CD4-positive, alpha-beta T cell treated with Interleukin-2 at 100 ng/mL for 4 hours (primary cell): Measurements from ENCODE around the gene BTBD16.

Experiments used
- DNase-seq: peaks from one replicate; pipeline ENCODE4 v3.0.0-alpha.2; 2020; ENCODE audit warnings: low spot score

BTBD16 gene

DNA sequence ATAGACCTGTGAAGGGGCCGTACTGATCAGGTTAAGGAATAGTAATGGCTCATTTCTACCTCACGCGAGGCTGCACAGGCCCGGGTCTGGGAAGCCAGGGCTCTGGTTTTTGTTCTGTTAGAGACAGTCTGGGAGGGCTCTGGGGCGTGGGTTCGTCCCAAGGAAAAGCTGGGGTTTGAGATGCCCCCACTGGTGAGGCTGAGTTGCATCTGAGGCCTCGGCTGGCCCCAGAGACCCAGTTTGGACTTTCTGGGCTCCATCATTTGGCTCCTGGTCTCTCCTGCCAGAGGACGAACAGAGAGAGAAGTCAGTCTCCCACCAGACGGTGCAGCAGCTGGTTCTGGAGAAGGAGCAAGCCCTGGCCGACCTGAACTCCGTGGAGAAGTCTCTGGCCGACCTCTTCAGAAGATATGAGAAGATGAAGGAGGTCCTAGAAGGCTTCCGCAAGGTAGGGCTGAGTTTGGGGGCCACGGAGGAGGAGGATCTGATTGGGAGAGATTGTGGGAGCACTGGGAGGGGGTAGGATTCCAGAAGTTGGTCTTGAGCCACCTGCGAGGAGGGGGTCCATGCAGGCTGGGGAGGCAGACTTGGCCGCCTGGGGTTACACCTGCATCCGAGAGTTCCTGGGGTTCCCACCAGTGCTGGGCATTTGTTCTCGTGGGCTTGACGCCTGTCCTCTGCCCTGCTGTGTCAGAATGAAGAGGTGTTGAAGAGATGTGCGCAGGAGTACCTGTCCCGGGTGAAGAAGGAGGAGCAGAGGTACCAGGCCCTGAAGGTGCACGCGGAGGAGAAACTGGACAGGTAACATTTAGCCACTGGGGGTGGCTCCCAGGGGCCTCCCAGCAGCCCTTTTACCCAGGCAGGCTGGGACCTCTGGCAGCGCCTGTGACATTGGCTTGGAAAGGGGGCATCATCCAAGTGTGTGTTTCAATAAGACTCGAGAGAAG, 22.5 kb upstream of the BTBD16 start:
- DNase-seq = no peak

DNA sequence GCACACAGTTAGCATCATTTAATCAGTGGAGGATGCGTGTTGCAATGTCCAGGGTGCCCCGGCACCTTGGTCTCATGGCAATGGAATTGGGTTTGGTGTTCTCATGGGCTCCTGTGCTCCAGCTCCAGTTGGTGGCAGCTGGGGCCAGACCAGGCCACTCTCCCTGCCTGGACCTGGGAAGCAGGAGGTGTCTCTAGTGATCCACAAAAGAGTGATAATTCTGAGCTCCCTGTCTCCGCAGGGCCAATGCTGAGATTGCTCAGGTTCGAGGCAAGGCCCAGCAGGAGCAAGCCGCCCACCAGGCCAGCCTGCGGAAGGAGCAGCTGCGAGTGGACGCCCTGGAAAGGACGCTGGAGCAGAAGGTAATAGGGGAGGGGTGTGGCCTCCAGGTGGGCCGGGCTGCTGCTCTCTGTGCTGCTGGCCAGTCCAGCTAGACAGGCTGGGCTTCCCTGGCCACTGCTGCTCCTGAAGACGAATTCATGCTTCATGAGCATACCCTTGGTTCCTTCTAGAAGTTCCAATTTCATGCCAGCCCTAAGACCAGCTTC, 21.7 kb upstream of the BTBD16 start:
- no peak for DNase-seq

DNA sequence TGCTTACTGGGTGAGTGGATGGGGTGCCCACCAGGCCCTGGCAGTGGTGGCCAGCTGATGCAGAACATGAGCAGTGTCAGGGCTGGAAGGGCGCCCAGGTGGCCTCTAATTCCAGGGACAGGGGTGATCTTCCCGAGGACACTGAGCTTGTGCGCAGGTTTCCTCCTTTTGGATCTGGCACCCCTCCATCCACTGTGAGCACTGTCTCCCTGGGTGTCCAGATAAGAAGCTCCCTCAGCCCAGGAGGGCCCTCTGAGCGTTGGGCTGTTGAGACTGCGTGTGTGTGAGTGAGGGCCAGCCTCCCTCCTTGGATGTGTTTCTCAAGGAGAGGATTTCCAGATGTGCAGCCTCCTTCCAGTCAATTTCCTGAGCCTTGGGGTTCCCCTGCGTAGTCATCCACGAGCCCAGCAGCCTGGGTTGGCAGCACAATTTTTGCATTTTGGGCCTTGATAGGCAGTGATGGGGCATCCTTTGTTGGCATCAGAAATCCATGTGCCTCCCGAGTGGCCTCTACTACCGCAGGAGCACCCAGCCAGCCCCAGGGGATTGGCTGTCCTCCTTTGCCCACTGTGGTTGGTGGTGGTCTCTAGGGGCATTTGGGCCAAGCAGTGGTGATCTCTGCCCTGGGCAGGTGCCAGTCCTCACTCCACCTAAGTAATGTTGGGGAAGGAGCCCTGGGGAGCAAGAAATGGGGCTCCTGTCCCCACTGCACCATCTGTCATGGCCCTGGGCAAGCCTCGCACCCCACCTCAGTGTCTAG, 20.9 kb upstream of the BTBD16 start:
- no peak for DNase-seq

DNA sequence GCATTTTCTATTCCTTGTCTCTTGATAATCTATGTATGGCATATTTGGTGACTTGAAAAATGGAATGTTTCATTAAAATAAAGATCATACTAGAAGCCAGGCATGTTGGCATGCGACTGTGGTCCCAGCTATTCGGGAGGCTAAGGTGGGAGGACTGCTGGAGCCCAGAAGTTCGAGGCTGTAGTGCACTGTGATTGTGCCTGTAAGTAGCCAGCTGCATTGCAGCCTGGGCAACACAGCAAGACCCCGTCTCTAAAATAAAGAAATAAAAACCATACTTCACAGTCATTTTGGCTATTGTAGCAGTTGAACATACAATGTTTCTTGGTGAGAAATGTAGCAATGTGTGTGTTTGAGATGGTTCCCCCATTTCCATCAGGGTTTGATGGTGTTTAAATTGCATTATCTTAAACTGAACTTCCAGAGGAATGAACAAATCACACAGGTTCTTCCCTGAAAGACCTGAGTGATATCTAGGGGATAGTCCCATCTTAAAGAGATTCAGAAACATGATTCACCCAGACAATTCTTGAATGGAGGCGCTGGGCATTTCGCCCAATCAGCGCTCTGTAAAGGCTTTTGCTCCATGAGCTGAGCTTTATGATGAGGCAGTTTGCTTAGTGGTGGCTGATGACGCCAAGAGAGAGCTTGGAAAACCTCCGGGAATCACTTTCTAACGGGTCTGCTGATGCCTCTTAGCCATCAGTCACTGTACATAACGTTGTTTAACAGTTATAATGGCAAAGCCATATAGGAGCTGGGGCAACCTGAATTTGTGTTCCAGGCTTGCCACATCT, 19.4 kb upstream of the BTBD16 start:
- no peak for DNase-seq

- DNase-seq = no peak
Measured at GRCh38 chr10:122252805-122253204, 18.3 kb upstream of the BTBD16 start.

DNA sequence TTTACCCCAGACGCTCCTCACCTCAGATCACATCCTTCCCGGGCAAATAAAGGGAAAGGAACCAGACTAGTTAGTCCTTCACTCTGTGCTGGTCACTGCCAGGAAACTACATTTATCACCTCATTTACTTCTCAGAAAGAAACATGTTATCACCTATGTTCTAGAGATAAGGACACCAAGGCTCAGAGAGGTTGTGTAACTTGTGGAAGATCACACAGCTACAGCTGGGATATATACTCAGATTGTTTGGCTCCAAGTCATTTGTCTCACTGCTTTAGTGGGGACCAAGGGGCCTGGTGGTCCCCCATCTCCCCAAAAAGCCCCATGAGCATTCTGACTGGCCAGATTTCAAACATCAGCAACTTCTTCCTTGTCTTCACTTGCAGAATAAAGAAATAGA, 17.5 kb upstream of the BTBD16 start:
- no peak for DNase-seq

DNA sequence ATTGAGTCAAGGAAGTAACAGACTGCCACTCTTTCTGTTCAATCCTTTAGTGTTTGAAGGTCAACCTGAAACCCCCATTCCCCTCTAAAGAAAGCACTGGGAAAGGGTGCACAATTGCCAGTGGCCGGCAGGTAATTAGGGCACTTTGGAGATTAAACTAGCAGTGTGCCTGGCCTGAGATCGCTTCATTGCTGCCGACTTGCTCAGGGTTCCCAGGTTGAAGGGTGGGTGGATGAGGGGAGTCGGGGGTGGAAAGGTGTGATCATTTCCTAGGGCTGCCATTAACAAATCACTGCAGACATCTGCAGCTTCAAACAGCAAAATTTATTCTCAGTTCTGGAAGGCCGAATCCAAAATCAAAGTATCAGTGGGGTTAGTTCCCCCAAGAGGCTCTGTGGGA, 16.3 kb upstream of the BTBD16 start:
- DNase-seq = no peak

DNA sequence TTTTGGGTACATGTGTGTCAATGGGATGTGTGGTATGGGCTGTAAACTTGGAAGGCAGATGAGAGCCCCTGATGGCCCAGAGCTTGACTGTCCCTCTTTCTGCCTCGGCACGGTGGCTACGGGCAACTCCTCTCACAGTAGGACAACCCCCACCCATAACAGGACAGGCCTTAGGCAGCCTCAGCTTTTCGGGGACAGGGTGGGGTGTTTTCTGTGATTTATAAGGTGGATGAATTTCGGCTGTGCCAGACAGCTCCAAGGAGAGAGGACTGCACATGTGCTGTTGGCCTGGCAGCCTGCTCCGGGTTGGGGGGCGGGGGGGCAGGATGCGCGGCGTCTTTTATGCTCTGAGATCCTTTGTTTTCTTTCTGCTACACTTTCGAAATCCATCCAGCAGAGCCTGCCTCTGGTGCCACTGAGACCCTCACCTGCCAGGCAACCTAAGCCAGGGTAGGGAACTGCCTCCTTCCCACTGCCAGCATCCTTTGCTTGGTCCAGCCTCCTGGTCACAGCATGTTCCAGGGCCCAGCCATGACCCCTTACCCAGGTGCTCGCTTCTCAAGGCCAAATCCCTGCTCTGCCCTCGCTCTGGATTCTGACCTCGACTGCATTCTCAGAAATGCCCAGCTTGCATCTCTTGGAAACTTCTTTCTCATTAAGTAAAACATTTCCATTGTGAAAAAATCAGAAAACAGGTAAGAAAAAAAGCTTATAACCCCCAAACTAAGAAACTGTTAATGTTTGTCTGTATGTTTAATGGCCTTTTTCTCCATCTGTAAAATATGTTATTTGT, 15.4 kb upstream of the BTBD16 start:
- DNase-seq = no peak

GRCh38 chr10:122257041-122257440, 14.1 kb upstream of the BTBD16 start:
- DNase-seq = no peak

- DNase-seq = no peak
Measured at GRCh38 chr10:122258136-122259074, 12.7 kb upstream of the BTBD16 start.

DNA sequence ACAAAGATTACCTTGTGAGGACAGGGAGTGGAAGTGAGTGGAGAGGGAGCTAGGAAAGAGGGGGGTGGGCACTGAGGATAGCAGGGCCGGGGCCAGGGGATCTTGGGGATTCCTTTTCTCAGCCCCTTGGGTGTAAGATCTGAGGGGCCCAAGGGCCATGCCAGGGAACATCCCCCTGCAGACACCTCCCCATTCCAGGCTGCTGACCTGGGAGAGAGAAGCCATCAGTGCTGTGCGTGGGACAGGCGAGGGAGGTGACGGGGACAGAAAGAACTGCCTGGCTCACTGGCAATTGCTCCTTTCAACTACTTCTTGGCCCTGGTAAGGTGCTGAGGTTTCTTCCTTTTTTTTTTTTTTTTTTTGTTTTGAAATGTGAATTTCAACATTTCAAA, 12.0 kb upstream of the BTBD16 start:
- DNase-seq = no peak

- no peak for DNase-seq
Measured at GRCh38 chr10:122261584-122261983, 9.5 kb upstream of the BTBD16 start.

DNA sequence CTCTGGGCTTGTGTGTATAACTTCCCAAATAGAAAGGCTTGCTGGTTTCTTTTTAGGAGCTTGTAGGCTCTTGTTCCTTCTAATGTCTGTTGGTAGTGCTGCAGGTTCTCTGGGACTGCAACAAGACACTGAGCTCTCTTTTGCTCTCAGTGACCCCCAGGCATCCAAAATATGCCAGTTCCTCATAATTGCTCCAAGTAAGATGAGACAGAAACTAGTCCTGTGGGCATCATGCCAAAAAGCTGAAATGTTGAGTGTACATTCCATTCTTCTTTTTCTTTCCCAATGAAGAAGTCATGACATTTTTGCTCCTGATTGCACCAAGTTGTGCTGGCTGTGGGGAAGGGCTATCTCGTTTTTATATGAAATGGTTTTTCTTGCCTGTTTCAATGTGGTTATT, 7.1 kb upstream of the BTBD16 start:
- no peak for DNase-seq

GRCh38 chr10:122264436-122264835, 6.7 kb upstream of the BTBD16 start:
- DNase-seq = no peak

- DNase-seq = no peak
Measured at GRCh38 chr10:122264931-122265330, 6.2 kb upstream of the BTBD16 start.

- no peak for DNase-seq
Measured at GRCh38 chr10:122265896-122266295, 5.2 kb upstream of the BTBD16 start.

DNA sequence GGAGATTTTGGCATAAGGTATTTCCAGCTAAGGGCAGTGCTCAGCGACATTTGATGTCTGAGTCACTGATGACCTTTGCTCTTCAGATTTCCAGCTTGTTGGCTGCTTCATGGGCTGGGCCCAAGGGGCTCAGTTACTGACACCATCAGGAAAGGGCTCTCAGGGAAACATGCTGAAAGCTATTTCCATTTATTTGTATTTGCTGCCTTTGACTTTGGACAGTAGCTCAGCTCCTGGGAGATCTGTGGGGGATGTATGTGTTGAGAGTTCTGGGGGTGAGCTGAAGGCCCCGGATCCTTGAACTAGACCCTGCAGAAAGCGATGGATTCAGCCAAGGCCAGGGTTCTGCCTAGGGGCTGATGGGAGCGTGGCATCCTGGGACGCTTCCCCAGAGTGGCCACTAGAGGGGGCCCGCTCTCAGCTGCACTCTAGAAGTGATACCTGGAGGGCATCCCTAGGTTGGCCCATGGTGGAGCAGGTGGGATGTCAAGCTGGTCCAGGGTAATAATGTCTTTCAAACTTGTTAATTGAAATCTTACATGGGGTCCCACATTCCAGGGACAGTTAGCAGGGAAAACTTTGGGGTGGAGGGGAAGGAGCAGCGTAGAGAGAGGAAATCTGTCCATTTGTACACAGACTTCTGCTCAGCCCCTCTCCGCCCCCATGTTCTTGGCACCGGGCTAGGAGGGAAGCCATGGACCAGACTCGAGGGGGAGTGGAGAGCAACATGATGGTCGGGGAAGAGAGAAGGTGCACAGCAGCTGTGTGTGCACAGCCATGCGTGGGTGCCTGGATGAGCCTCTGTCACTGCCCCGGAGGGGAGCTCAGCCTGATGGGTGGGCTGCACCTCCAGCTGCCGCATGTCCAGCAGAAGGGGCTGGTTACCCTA, 3.0 kb upstream of the BTBD16 start:
- DNase-seq = peak; percentile 38

- no peak for DNase-seq
Measured at GRCh38 chr10:122269059-122269687, 1.9 kb upstream of the BTBD16 start.
